Vagina (tissue), 2 donors: ENCODE data around the gene DAPP1. TPM values are rescaled to one million over a fixed set of nuclear protein-coding genes. Genes with fewer than 3 reads are reported as not detected.

Experiments
- DNase-seq, 2 donors: peaks; one replicate each; pipeline ENCODE4 v3.0.0-alpha.2; 2017; ENCODE audit errors: extremely low spot score in 2 of 2
- H3K27ac ChIP-seq: fragments of 200-600 bp; sonication (generic); one replicate; pipeline ENCODE4 v1.5.1; 2019
- H3K27me3 ChIP-seq: fragments of 200-600 bp; sonication (generic); one replicate; pipeline ENCODE4 v1.5.1; 2019
- H3K36me3 ChIP-seq, 2 donors: fragments of 200-600 bp; sonication (generic); one replicate each; pipeline ENCODE4 v1.5.1; 2017 to 2019
- H3K4me1 ChIP-seq: fragments of 200-600 bp; sonication (generic); one replicate; pipeline ENCODE4 v1.5.1; 2019
- H3K4me3 ChIP-seq, 2 donors: fragments of 200-600 bp; sonication (generic); 1 replicate in 1 of 2; 2 replicates in 1 of 2; pipeline ENCODE4 v1.5.1; 2016 to 2019
- H3K9me3 ChIP-seq: fragments of 200-600 bp; sonication (generic); one replicate; pipeline ENCODE4 v1.5.1; 2019
- CTCF ChIP-seq, 3 experiments: fragments of 450-650 bp in 2 of 3; fragments of 200-600 bp in 1 of 3; sonication (generic) in 1 of 3; IDR thresholded peaks; one replicate each; pipeline ENCODE4 v1.5.1; 2017 to 2019; ENCODE audit warnings: antibody characterized with exemption in 3 of 3, mild to moderate bottlenecking in 2 of 3, moderate library complexity in 2 of 3
- POLR2A ChIP-seq, 2 donors: fragments of 450-650 bp; IDR thresholded peaks; one replicate each; pipeline ENCODE4 v1.6.1; 2017; ENCODE audit warnings: antibody characterized with exemption in 2 of 2, mild to moderate bottlenecking in 2 of 2, moderate library complexity in 2 of 2
- POLR2AphosphoS5 ChIP-seq, 2 donors: sonication (generic); formaldehyde crosslinking; IDR thresholded peaks; one replicate each; pipeline ENCODE4 v1.9.0; 2017; ENCODE audit warnings: antibody characterized with exemption in 2 of 2, mild to moderate bottlenecking in 2 of 2, low read depth in 1 of 2; ENCODE audit not compliant: insufficient read depth in 1 of 2
- intact Hi-C: fragments of 100-400 bp; cut with DNase I; formaldehyde crosslinking; loops from one replicate; pipeline ENCODE4 v1.15.1; 2023
- total RNA-seq: library from RNA; depleted of rRNA; stranded (reverse); fragments of >200 nt; gene quantifications from one replicate; pipeline ENCODE4 v1.2.3, GENCODE V29; 2016

Gene DAPP1
- total RNA-seq, 1 donor from 2014 or later, result 22.6 TPM

- TF ChIP-seq POLR2A (IDR thresholded peaks at IDR 0.05), result no peak
- no peak for TF ChIP-seq POLR2AphosphoS5 (IDR thresholded peaks at IDR 0.05; ENCODE audit: insufficient read depth in 1 of 2, low read depth in 1 of 2)
- no peak for TF ChIP-seq CTCF (IDR thresholded peaks at IDR 0.05)
- no peak for DNase-seq
- H3K27me3 ChIP-seq, result no peaks in the 10 kb centered on the region
- no peak overlapping the region for H3K4me3 ChIP-seq
- H3K27ac ChIP-seq, result no peak overlapping the region
- intact Hi-C loops, result no loop called here
- H3K9me3 ChIP-seq, result no peaks in the 10 kb centered on the region
- peaks cover 7% of the 10 kb centered on the region for H3K4me1 ChIP-seq
- H3K36me3 ChIP-seq, result peaks cover 0 to 38% of the 10 kb centered on the region in 2 donors
Observed at GRCh38 chr4:99878604-99879003, 62.0 kb downstream of the DAPP1 start.

- Histone ChIP-seq H3K4me3 (no peak overlapping the region), H3K27ac (no peak overlapping the region), H3K9me3 (no peaks in the 10 kb centered on the region), H3K27me3 (no peaks in the 10 kb centered on the region), H3K36me3 (peaks cover 0 to 47% of the 10 kb centered on the region in 2 donors), H3K4me1 (peaks cover 7% of the 10 kb centered on the region)
- intact Hi-C loops, result no loop called here
- TF ChIP-seq CTCF (IDR thresholded peaks at IDR 0.05) (no peak), POLR2A (IDR thresholded peaks at IDR 0.05) (no peak), POLR2AphosphoS5 (IDR thresholded peaks at IDR 0.05; ENCODE audit: insufficient read depth in 1 of 2, low read depth in 1 of 2) (no peak)
- DNase-seq, result no peak
Observed at GRCh38 chr4:99879458-99879857, 62.8 kb downstream of the DAPP1 start.

GRCh38 chr4:99885063-99885664, 68.5 kb downstream of the DAPP1 start:
- Histone ChIP-seq H3K27me3 (no peaks in the 10 kb centered on the region), H3K27ac (no peak overlapping the region), H3K9me3 (no peaks in the 10 kb centered on the region), H3K4me3 (no peak overlapping the region), H3K36me3 (peaks cover 0 to 58% of the 10 kb centered on the region in 2 donors), H3K4me1 (peaks cover 4% of the 10 kb centered on the region)
- TF ChIP-seq CTCF (IDR thresholded peaks at IDR 0.05) (peak in 1 of 3 experiments; percentile 31), POLR2AphosphoS5 (IDR thresholded peaks at IDR 0.05; ENCODE audit: insufficient read depth in 1 of 2, low read depth in 1 of 2) (no peak), POLR2A (IDR thresholded peaks at IDR 0.05) (no peak)
- intact Hi-C loops, result no loop called here
- DNase-seq, result no peak

GRCh38 chr4:99885687-99886086, 69.1 kb downstream of the DAPP1 start:
- peaks cover 7% of the 10 kb centered on the region for H3K4me1 ChIP-seq
- intact Hi-C loops, result no loop called here

More at GRCh38 chr4:99885687-99886086, 69.1 kb downstream of the DAPP1 start:
- TF ChIP-seq CTCF (IDR thresholded peaks at IDR 0.05) (no peak), POLR2AphosphoS5 (IDR thresholded peaks at IDR 0.05; ENCODE audit: insufficient read depth in 1 of 2, low read depth in 1 of 2) (no peak), POLR2A (IDR thresholded peaks at IDR 0.05) (no peak)
- no peak overlapping the region for H3K27ac ChIP-seq
- H3K27me3 ChIP-seq, result no peaks in the 10 kb centered on the region
- H3K4me3 ChIP-seq, result no peak overlapping the region
- no peaks in the 10 kb centered on the region for H3K9me3 ChIP-seq
- DNase-seq, result no peak
- peaks cover 0 to 52% of the 10 kb centered on the region in 2 donors for H3K36me3 ChIP-seq
